OCI-M2 (cell line): ENCODE measurements around the gene ITPKA.

Experiments used
- DNase-seq: peaks from one replicate; lab custom pipeline; 2025; ENCODE audit not compliant: unreplicated experiment; lab: John Stamatoyannopoulos, UW

The ITPKA gene

GRCh38 chr15:41507820-41508290, 14.2 kb downstream of the ITPKA start:
- no peak for DNase-seq

GRCh38 chr15:41510728-41511127, 17.1 kb downstream of the ITPKA start:
- DNase-seq: no peak

GRCh38 chr15:41511331-41511898, 17.7 kb downstream of the ITPKA start:
- no peak for DNase-seq

GRCh38 chr15:41511899-41512369, 18.3 kb downstream of the ITPKA start:
- no peak for DNase-seq

GRCh38 chr15:41512512-41512939, 18.9 kb downstream of the ITPKA start:
- DNase-seq: no peak

- no peak for DNase-seq
Measured at GRCh38 chr15:41512940-41513505, 19.3 kb downstream of the ITPKA start.

- DNase-seq: no peak
Measured at GRCh38 chr15:41513506-41514227, 20.0 kb downstream of the ITPKA start, which contains the start of gene LTK. Gene LTK (minus strand): TSS chr15:41513827. CDS start chr15:41513709, 118 bp downstream.

GRCh38 chr15:41517895-41518449, 24.3 kb downstream of the ITPKA start:
- DNase-seq: no peak

- DNase-seq: no peak
Measured at GRCh38 chr15:41520636-41521035, 27.0 kb downstream of the ITPKA start.

GRCh38 chr15:41521614-41522013, 27.9 kb downstream of the ITPKA start:
- no peak for DNase-seq

- DNase-seq: no peak
Measured at GRCh38 chr15:41523097-41523496, 29.4 kb downstream of the ITPKA start.

GRCh38 chr15:41530363-41530956, 36.8 kb downstream of the ITPKA start:
- DNase-seq: no peak

- no peak for DNase-seq
Measured at GRCh38 chr15:41535544-41535943, 41.9 kb downstream of the ITPKA start.

- no peak for DNase-seq
Measured at GRCh38 chr15:41536866-41537265, 43.2 kb downstream of the ITPKA start.

GRCh38 chr15:41543521-41543870, 49.8 kb downstream of the ITPKA start:
- no peak for DNase-seq

GRCh38 chr15:41544650-41545015, 51.0 kb downstream of the ITPKA start:
- DNase-seq: no peak

GRCh38 chr15:41545218-41545617, 51.5 kb downstream of the ITPKA start:
- DNase-seq: no peak

GRCh38 chr15:41546851-41547786, 53.4 kb downstream of the ITPKA start:
- DNase-seq: no peak

- DNase-seq: no peak
Measured at GRCh38 chr15:41550066-41550775, 56.5 kb downstream of the ITPKA start.
